ENCODE results near the gene DISC1. TPM values are rescaled to one million over a fixed set of nuclear protein-coding genes. Genes with fewer than 3 reads are reported as not detected.

DISC1 gene
- total and polyA plus RNA-seq, 2 donors (not counting 1 experiment from before 2014, with no cell fraction given), result 2.0 to 4.3 TPM

DNA sequence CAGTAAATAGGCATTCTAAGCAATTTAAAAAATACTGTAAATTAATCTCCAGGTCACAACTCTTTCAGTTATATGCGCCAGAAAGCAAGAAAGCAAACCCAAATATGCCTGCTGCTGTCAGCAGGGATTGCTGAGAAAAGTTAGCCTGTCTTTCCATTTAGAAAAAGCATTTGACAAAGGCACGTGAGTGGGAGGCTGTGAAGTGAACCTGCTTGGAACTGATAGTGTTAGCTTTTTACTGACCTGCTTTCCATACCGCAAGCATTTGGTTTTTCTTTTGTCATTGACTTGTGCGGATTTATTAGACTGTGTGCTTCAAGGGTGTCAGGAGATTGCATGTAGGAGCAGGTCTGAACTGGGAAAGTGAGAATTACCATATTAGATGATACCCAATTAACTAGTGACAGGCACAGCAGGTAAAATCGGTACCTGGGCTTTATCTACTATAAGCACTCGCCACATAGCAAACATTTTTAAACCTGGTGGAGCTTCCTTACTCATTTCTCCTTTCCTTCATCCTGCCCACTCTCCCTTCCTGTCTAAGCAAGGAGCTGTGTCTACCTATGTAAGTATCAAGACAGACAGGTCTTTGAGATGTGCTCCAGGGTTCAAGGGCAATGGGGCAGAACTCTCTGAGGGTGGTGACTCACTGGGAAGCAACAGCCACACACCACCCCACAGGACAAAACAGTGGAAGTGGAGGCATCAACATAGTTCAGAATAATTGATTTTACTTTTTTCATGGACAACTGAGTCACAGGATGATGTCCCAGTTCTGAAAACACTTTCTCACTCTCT is 323.9 kb downstream of the DISC1 start:
- Histone ChIP-seq H3K27me3 (ENCODE audit: control insufficient read depth, insufficient read depth, low read length) (no peaks in the 10 kb centered on the region), H3K36me3 (ENCODE audit: control insufficient read depth, insufficient read depth, low read length) (no peaks in the 10 kb centered on the region), H3K4me3 (replicated peaks in 1 of 4; ENCODE audit: control extremely low read depth in 1 of 4, insufficient read depth in 1 of 4, low read depth in 3 of 4, low read length in 4 of 4) (no peak overlapping the region), H3K4me2 (ENCODE audit: extremely low read depth, insufficient read depth, low read length) (no peak overlapping the region), H3K27ac (ENCODE audit: insufficient read depth, low read length) (no peak overlapping the region), H3K4me1 (ENCODE audit: control insufficient read depth, extremely low read depth, insufficient read depth, low read length) (no peaks in the 10 kb centered on the region), H3K9ac (ENCODE audit: insufficient read depth, low read length) (no peak overlapping the region), H3K79me2 (ENCODE audit: control insufficient read depth, insufficient read depth, low read length) (no peaks in the 10 kb centered on the region), H3K9me3 (ENCODE audit: control insufficient read depth, insufficient read depth, low read depth, low read length) (no peaks in the 10 kb centered on the region), H2AFZ (ENCODE audit: low read length) (no peak overlapping the region), H4K20me1 (ENCODE audit: control insufficient read depth, extremely low read depth, insufficient read depth, low read length) (no peaks in the 10 kb centered on the region)
- TF ChIP-seq, protein P1, sequence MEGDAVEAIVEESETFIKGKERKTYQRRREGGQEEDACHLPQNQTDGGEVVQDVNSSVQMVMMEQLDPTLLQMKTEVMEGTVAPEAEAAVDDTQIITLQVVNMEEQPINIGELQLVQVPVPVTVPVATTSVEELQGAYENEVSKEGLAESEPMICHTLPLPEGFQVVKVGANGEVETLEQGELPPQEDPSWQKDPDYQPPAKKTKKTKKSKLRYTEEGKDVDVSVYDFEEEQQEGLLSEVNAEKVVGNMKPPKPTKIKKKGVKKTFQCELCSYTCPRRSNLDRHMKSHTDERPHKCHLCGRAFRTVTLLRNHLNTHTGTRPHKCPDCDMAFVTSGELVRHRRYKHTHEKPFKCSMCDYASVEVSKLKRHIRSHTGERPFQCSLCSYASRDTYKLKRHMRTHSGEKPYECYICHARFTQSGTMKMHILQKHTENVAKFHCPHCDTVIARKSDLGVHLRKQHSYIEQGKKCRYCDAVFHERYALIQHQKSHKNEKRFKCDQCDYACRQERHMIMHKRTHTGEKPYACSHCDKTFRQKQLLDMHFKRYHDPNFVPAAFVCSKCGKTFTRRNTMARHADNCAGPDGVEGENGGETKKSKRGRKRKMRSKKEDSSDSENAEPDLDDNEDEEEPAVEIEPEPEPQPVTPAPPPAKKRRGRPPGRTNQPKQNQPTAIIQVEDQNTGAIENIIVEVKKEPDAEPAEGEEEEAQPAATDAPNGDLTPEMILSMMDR (conservative IDR thresholded peaks at IDR 0.05 in 1 of 2, IDR thresholded peaks at IDR 0.05 in 1 of 2; ENCODE audit: low read depth in 1 of 2, low read length in 2 of 2), result no peak
- TF ChIP-seq EZH2 (IDR thresholded peaks at IDR 0.05; ENCODE audit: low read length, missing control alignments), result no peak
- no peak for DNase-seq (ENCODE audit: low read depth in 2 of 2)

DNA sequence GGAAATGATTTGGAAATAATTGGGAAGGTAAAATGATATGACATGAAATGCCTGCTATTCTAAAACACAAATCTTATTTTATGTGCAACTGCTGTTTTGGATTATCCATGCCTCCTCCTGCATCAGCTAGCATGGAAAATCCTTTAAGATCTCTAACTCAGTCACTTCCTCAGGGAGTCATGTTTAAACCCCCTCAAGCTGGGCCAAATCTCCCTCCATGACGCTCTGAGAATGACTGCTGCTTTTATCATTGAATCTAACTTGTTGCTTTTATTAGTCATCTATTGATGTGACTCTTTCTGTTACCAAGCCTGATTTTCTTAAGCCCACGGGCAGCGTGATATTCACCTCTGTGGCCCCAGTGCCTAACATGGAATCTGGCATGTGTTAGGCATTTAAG is 324.8 kb downstream of the DISC1 start:
- Histone ChIP-seq H3K4me2 (ENCODE audit: extremely low read depth, insufficient read depth, low read length) (no peak overlapping the region), H3K4me3 (replicated peaks in 1 of 4; ENCODE audit: control extremely low read depth in 1 of 4, insufficient read depth in 1 of 4, low read depth in 3 of 4, low read length in 4 of 4) (no peak overlapping the region), H3K9ac (ENCODE audit: insufficient read depth, low read length) (no peak overlapping the region), H3K9me3 (ENCODE audit: control insufficient read depth, insufficient read depth, low read depth, low read length) (no peaks in the 10 kb centered on the region), H2AFZ (ENCODE audit: low read length) (no peak overlapping the region), H3K27ac (ENCODE audit: insufficient read depth, low read length) (no peak overlapping the region), H3K36me3 (ENCODE audit: control insufficient read depth, insufficient read depth, low read length) (no peaks in the 10 kb centered on the region), H3K27me3 (ENCODE audit: control insufficient read depth, insufficient read depth, low read length) (no peaks in the 10 kb centered on the region), H4K20me1 (ENCODE audit: control insufficient read depth, extremely low read depth, insufficient read depth, low read length) (no peaks in the 10 kb centered on the region), H3K4me1 (ENCODE audit: control insufficient read depth, extremely low read depth, insufficient read depth, low read length) (no peaks in the 10 kb centered on the region), H3K79me2 (ENCODE audit: control insufficient read depth, insufficient read depth, low read length) (no peaks in the 10 kb centered on the region)
- DNase-seq (ENCODE audit: low read depth in 2 of 2), result peak in 1 of 2 donors; percentile 78
- TF ChIP-seq, protein P1 (conservative IDR thresholded peaks at IDR 0.05 in 1 of 2, IDR thresholded peaks at IDR 0.05 in 1 of 2; ENCODE audit: low read depth in 1 of 2, low read length in 2 of 2), result no peak
- no peak for TF ChIP-seq EZH2 (IDR thresholded peaks at IDR 0.05; ENCODE audit: low read length, missing control alignments)

DNA sequence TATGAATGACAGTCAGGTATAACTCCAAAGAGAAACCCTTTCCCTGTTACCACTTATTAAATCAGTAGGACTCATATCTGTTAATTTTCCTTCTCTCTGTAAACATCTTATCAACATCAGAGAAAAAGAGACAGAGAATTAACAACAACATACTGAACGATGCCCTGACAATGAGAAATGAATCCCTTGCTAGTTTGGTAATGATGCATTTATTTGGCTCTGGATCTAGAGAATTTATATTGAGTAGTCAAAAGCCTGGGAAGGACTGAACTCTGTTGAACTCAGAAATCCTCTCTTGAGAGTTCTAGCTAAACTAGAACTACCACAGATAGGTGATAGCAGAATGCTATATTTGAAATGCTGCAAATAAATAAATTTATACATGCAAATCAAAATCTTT is 325.6 kb downstream of the DISC1 start:
- no peak overlapping the region for H3K4me3 ChIP-seq (replicated peaks in 1 of 4; ENCODE audit: control extremely low read depth in 1 of 4, insufficient read depth in 1 of 4, low read depth in 3 of 4, low read length in 4 of 4)
- no peaks in the 10 kb centered on the region for H3K79me2 ChIP-seq (ENCODE audit: control insufficient read depth, insufficient read depth, low read length)
- H3K27me3 ChIP-seq (ENCODE audit: control insufficient read depth, insufficient read depth, low read length), result no peaks in the 10 kb centered on the region
- no peak overlapping the region for H3K27ac ChIP-seq (ENCODE audit: insufficient read depth, low read length)
- no peaks in the 10 kb centered on the region for H3K9me3 ChIP-seq (ENCODE audit: control insufficient read depth, insufficient read depth, low read depth, low read length)
- no peaks in the 10 kb centered on the region for H4K20me1 ChIP-seq (ENCODE audit: control insufficient read depth, extremely low read depth, insufficient read depth, low read length)
- H2AFZ ChIP-seq (ENCODE audit: low read length), result no peak overlapping the region
- no peaks in the 10 kb centered on the region for H3K36me3 ChIP-seq (ENCODE audit: control insufficient read depth, insufficient read depth, low read length)
- H3K4me2 ChIP-seq (ENCODE audit: extremely low read depth, insufficient read depth, low read length), result no peak overlapping the region
- TF ChIP-seq, protein P1 (conservative IDR thresholded peaks at IDR 0.05 in 1 of 2, IDR thresholded peaks at IDR 0.05 in 1 of 2; ENCODE audit: low read depth in 1 of 2, low read length in 2 of 2), result no peak
- no peak for TF ChIP-seq EZH2 (IDR thresholded peaks at IDR 0.05; ENCODE audit: low read length, missing control alignments)
- no peak overlapping the region for H3K9ac ChIP-seq (ENCODE audit: insufficient read depth, low read length)
- no peak for DNase-seq (ENCODE audit: low read depth in 2 of 2)
- no peaks in the 10 kb centered on the region for H3K4me1 ChIP-seq (ENCODE audit: control insufficient read depth, extremely low read depth, insufficient read depth, low read length)

Measured in fibroblast of lung (primary cell).